SHP77 (cell line): ENCODE results near the gene ATP11C.
"Not testable (repeated sequence)": the region's sequence is repeated elsewhere in the genome, so short reads cannot be mapped to it uniquely, and the experiment has no call there.

Experiments used
- DNase-seq, 2 experiments: peaks; one replicate each; lab custom pipeline; 2025; lab: John Stamatoyannopoulos, UW

The ATP11C gene

DNA sequence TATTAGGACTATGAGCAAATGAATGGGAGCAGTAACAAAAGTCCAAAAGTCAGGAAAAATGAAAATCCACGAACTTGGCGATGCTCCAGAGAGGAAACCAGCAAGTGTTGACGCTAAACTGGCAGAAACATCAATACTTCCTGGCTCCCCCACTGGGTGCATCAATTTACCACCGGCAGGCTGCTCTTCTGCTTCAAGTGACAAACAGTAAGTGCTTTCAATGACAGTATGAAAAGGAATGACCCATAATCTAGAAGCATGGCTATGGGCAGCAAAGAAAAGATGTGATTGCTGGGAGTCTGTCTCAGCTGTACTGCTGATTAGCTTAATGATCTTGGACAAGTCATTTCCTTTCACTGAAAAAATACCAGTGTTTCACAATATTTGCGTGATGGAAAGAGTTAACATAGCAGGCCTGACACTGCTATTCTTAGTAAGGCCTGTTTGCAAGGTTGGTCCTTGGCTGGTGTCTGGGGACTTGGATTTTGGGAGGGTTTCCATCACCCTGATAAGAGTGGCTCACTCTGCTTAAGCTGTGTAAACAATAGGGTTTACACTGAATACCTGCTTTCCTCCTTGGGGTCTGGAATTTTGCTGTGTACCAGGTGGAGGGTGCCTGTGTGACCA, 8.7 kb downstream of the ATP11C start:
- no peak for DNase-seq

DNA sequence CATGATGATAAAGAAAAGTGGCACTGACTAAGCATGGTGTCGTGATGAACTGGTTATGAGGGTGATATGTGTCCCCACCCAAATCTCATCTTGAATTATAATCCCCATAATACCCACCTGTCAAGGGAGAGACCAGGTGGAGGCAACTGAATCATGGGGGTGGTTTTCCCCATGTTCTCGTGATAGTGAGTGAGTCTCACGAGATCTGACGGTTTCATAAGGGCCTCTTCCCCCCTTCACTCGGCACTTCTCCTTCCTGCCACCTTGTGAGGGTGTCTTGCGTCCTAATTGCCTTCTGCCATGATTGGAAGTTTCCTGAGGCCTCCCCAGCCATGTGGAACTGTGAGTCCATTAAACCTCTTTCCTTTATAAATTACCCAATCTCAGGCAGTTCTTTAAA, 11.7 kb downstream of the ATP11C start:
- DNase-seq: not testable (repeated sequence)

DNA sequence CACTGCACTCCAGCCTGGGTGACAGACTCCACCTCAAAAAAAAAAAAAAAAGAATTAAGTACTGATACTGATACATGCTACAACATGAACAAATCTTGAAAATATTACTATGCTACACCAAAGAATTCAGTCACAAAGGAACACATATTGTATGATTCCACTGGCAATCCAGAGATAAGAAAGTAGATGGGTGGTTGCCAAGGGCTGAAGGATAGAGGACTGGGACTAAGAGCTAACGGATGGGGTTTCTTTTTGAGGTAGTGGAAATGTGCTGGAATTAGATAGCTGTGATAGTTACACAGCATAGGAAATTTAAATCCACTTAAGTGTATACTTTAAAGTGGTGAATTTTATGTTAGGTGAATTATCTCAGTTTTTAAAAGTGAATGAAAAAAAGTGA, 12.5 kb downstream of the ATP11C start:
- DNase-seq: no peak

DNA sequence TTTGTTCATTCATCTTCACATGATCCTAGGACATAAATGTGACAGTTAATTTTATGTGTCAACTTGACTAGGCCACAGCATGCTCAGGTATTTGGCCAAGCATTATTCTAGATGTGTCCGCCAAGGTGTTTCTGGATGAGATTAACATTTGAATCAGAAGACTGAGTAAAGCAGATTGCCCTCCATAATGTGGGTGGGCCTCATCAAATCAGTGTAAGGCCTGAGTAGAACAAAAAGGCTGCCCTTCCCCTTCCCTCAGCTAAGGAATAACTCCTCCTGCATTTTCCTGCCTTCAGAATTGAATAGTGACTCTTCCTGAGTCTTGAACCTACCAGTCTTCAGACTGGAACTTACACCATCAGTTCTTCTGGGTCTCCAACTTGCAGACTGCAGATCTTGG, 18.4 kb downstream of the ATP11C start:
- no peak for DNase-seq

DNA sequence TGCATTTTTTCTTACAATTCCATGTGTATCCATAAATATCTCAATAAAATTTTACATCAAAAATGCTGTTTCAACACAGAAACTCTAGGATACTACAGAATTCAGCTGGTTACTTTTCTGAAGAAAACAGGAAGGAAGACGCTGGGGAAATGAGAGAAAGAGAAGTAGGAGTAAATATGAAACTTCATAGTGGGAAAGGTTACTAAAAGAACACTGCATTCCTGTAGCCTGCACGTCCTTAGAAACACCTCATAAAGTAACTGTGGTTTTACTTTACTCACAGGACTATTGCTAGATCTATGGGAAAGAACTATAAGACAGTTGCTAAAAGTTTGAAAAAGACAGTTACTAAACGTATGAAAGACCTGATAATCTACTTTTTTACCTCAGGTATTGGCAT, 23.1 kb downstream of the ATP11C start:
- DNase-seq: no peak

DNA sequence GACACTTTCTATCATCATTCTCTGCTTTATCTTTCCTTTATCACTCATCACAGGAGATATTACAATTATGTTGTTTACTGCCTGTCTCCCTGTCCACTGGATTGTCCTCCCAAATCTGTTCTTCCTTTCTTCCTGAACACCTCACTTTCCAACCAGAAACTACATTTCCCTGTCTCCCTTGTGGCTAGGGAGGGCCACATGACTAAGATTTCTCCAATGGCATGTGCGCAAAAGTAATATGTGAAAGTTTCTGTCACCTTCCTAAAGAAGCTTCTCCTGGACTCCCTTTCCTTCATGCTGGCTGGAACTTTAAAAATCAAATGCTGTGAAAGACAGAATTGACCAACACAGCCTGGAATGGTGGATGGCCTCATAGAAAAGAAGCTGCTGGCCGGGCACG, 25.8 kb downstream of the ATP11C start:
- no peak for DNase-seq

DNA sequence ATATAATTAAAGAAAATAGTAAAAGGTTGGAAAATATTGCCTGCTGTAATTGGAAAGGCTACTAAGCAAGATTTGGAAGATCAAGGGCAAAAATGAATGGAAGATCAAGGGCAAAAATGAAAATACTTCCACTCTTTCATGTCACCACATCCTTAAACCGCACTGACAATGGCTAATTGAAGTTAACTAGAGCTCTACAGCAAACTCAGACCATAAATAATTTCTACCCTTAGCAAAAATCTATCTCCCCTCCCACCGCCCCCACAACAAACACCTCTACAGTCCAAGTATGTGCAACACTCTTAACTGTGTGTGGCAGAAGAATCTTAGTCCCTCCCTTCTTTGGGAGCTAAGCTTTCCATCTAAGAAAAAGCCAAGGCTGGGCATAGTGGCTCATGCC, 27.1 kb downstream of the ATP11C start:
- DNase-seq: no peak

DNA sequence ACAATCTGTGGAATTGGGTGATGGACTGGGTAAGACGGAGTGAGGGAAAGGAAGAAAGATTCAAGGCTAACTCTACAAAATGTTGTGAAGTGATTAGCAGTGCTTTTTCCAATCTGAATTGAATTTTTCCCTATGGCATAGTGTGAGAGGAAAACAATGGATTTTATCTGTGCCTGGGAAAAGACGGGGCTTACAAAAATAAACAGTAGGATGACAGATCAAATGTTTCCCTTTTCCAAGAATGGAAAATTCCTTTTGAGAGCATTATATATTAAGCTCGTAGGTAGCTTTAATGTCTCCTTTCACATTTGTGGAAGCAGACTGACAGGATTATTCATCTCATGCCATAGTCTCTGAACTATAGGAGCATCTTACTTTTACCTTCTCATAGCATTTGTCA, 27.8 kb downstream of the ATP11C start:
- no peak for DNase-seq

DNA sequence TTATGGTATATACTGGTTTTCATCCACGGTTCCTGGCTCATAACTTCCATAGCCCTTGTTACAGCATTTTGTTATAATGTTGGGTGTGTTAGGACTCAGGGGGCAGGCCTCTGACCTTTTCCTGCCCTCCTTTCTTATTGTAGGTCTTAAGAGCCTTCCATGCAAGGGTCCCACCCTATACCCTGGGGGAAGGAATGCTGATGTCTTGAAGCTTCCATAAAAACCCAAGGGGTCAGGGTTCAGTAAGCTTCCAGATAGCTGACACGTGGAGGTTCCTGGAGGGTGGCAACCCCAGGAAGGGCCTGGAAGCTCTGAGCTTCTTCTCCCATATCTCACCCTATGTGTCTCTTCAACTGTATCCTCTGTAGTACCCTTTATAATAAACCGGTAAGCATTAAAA, 29.6 kb downstream of the ATP11C start:
- DNase-seq: no peak

DNA sequence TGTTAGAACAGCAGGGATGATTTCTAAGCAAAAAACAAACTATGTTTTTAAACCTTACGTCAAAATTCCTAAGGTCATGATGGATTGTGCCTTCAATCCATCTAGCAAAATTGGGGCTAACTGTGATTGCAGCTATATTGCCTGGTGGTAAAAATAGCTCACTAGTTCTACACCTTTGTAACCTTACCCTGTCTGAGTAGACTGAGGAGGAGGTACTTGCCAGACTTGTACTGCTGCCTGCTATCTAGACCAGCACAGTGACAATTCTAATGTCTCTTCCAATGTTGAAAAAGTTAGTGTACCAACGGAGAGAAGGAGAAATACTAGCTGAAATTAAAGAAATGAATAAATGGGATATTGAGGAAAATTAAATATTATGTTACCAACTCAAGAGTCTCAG, 30.3 kb downstream of the ATP11C start:
- no peak for DNase-seq

DNA sequence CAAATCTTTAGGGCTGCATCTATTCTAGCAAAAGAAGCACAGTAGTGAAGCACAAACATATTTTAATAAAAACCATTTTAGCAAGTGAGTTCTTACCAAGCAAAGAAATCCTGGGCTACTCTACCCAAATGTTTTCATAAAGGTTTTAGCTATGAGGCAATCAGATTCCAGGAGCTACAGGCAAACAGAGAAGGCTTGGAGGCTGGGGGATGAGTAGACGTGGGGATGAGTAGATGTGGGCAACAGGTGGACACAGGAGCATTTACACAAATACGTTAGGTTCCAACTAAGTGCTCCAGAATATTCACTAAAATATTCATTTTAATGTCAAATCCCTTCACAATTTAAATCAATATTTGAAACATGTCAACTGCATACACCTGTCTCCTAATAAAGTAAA, 34.5 kb downstream of the ATP11C start:
- no peak for DNase-seq

DNA sequence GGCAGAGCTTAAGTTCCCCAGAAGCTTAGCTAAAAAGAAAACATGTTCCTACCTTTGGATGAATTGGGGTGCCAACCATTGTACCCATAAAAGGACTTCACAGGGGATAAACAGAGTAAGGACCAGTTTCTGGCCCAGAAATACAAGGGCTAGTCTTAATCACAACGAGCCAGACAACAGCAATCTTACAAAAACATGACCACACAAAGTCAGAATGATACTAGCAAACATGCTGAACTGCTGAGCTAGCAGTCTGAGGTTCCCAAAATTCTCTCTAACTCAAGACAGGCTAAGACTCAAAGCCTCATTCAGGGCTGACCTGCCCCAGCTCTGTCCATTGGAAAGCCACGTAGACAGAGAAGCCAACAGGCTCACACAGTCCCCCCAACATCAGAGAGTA, 40.3 kb downstream of the ATP11C start:
- DNase-seq: no peak

DNA sequence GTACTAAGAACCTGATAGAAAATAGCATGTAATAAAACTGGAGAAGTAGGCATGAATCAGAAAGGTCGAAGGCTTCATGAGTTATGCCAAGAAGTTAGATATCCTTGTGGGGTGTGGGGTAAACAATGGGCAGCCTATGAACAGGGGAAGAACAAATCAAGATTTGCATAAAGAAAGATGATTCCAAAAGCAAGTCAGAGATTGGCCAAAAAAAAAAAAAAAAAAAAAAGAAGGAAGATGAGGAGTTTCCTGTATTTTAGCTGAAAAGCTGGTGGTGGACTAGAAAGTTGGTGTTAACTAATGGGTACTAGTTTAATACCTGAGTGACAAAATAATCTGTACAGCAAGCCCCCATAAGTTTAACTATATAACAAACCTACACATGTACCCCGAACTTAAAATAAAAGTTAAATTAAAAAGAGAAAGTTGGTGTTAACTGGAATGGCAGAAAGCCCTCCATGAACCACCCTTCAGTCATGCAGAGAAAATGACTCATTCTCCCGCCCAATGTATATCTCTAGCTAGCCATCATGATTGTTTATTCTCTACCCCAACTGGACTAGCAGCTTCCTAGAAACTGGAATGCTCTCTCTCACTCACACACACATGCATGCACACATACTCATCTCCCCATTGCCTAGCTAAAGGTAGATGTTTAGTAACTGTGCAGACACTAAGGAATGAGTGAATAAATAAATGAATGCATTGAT, 41.7 kb downstream of the ATP11C start:
- no peak for DNase-seq

DNA sequence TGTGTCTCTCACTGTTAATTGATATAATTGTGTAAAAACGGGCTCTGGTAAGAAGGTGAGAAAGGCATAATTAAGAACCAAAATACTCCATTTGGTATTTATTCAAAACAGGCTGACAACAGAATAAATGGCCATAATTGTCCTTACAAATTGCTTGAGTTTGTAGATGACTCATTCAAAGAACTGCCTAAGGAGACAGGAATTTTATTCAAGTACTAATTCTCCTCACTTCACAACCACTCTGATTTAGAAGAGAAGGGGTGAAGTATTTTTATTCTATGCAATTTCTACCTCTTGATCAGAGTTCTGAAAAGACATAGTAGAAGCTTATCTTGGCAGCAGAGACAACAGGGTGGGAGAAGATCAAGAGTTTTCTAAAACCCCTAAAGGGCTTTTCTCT, 43.1 kb downstream of the ATP11C start:
- DNase-seq: no peak

DNA sequence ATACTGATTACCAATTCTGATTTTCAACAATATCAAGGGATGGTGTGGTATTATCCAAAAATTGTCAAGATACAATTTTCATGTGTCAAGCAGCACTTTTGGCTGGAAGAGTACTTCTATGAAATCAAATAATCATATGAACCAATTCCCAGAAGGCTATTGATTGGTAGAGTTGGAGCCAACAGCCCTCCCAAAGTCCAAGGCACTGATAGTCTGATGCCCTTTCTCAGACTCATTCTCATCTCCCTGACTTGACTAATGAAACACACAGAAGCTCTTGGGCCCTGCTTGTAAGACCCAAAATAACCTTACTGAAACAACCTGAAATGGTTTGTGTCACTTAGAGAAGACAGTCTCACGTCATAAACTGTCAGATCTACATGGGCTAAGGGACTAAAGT, 48.9 kb downstream of the ATP11C start:
- DNase-seq: no peak

DNA sequence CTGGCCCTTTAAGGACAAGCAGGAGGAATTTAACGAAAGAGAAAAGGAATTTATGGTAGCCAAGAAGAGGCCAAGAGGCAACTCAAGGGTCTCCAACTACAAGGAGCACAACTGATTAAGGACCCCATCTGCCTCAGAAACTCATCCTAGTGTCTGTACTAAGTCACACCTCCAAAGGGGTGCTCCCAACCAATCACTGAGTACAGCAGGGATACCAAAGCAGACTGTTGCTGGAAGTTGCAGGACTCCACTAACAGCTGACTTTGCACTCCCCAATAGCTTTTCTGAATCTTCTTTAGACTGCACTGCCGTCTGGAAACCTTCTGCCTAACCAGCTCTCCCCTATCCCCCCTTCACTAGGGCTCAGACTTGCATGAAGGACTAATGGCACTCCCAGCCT, 50.6 kb downstream of the ATP11C start:
- no peak for DNase-seq

DNA sequence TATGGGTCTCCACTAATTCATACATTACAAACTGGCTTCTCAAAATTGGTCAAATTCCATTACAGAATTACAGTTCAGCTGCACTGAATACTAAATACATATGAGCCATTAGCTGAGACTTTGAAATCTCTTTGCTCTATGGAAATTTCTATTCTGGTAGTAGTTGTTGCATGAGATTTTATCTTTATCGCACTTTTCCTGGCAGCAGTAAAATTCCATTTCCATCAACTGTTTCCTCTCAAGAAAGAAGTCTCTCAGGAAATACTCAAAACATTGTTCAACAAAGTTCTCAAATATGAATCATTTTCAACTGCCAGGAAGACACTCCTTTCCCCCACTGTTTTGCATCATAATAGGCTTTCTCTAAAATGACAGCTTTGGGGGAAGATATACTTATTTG, 51.3 kb downstream of the ATP11C start:
- DNase-seq: no peak

DNA sequence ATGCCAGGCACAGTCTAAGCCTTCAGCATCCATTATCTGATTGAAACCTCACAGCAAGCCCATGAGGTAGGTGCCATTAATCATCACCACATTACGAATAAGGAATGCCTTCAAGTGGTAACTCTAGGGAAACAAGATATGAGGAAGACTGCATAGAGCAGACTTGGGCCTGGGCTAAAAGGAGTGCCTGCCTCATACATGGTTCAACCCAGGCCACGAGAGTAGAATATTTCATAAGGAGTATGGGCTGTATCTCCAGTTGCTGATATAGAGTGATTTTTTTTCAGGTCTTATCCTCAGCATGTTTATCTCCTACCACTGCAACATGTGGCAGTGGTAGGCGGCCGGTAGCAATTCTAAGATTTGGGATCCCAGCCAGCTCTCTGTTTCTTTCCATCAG, 51.7 kb downstream of the ATP11C start:
- DNase-seq: no peak

DNA sequence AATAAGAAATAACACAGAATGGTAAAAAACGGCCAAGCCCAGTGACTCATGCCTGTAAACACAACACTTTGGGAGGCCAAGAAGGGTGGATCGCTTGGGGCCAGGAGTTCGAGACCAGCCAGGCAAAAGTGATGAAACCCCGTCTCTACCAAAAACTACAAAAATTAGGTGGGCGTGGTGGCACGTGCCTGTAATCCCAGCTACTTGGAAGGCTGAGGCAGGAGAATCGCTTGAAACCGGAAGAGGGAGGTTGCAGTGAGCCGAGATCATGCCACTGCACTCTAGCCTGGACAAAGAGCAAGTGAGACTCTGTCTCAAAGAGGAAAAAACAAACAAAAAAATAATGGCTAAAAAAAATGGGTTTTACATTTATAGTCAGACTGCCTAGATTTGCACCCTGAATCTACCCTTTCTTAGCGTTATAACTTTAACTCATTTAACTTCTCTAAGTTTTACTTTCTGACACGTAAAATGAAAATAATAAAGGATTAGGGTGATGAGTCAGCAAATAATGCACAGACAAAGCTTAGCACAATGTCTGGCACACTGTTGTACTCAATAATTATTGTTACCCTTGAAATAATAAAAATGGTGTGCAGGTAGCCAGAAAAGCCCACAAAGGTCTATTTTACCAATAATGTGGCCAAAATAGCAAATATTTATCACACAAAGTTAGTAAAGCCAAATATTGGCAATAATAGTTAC, 55.0 kb downstream of the ATP11C start:
- DNase-seq: no peak

DNA sequence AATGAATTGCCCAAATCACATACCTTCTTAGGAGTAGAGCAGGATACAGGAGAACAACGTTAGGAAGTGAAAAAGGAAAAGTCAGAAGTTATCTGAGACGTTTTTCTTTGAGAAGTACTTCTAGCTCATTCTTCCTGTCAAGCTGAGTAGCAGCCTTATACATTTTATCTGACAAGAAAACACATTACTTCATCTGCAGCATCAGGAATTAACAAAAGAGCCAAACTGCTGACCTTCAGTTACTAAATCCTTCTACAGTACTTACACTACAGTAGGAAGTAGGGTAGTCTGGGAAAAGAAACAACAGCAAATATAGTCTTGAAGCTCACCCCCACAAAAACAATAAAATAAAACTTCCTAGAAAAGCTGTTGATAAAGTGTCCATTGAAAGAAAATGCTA, 57.0 kb downstream of the ATP11C start:
- DNase-seq: no peak

DNA sequence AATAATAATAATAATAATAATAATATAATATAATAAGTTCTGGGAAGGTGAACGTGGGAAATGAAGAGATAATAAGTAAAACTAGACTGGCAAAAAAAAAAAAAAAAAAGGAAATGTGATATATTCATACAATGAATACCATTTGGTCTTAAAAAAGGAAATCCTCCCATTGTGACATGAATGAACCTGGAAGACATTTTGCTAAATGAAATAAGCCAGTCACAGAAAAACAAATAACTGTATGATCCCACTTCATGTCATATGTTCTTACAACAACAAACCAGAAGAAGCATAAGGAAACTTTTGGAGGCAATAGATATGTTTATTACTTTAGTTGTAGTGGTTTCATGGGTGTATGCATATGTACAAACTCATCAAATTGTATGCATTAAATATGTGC, 63.1 kb downstream of the ATP11C start:
- DNase-seq: no peak

DNA sequence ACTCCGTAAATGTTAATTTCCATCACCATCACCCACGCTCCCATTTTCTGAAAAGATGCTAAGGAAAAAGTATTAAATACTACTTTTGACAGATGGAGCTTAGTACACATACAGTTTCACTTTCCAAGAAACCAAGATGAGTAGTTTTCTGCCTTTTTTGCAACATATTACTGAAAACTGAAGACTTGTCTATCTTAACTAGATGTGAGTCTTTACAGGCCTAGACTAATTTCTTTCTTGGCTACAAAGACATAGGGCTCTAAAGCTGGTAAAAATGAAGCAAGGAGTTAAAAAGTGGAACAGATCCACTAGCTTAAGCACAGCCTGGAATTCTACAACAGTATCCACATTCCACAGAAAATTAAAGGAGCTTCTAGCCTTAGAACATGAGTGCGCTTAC, 68.2 kb downstream of the ATP11C start:
- DNase-seq: no peak

DNA sequence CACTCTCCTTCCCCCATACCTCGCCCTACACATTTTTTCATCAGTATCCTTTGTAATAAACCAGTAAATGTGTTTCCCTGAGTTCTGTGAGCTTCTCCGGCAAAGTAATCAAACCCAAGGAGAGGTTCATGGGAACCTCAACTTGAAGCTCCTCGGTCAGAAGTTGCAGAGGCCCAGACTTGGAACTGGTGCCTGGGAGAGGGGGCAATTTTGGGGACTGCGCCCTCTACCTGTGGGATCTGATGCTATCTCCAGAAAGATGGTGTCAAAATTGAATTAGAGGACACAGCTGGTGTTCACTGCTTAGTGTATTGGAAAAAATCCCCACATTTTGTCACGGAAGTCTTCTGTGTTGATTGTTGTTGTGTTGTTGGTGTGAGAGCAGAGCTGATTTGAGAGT, 70.6 kb downstream of the ATP11C start:
- no peak for DNase-seq

DNA sequence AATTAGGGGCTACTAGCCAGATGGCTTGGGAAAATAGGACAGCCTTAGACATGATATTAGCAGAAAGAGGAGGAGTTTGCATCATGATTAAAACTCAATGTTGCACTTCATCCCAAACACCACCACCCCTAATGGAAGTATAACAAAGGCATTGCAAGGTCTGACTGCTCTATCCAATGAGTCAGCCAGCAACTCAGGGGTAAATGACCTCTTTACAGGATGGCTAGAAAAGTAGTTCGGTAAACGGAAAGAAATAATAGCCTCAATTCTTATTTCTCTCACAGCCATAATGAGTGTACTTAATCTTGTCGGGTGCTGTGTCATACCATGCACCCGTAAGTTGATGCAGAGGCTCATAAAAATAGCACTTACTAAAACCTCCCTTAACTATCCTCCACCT, 76.0 kb downstream of the ATP11C start:
- DNase-seq: not testable (repeated sequence)
